ENCODE data around the gene GNAS.

DNA sequence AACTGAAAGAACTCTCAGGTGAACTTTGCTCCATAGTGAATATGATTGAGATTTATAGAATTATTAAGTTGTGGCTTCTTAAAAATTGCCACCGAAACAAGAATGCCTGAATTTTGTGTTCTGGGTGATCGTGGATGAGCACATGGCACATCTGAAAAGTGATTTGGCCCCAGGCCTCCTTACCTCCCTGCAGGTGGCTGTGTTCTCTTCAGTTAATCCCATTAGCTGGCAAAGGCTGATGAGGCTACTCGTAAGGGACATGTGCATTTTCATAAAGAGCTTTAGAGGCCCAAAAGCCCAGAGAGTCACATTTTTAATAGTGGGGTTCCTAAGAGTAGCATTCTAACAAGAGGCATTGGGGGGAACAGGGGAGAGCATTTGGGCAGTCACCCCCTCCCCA lies 22.6 kb downstream of the GNAS start:
- TF ChIP-seq, protein P1, sequence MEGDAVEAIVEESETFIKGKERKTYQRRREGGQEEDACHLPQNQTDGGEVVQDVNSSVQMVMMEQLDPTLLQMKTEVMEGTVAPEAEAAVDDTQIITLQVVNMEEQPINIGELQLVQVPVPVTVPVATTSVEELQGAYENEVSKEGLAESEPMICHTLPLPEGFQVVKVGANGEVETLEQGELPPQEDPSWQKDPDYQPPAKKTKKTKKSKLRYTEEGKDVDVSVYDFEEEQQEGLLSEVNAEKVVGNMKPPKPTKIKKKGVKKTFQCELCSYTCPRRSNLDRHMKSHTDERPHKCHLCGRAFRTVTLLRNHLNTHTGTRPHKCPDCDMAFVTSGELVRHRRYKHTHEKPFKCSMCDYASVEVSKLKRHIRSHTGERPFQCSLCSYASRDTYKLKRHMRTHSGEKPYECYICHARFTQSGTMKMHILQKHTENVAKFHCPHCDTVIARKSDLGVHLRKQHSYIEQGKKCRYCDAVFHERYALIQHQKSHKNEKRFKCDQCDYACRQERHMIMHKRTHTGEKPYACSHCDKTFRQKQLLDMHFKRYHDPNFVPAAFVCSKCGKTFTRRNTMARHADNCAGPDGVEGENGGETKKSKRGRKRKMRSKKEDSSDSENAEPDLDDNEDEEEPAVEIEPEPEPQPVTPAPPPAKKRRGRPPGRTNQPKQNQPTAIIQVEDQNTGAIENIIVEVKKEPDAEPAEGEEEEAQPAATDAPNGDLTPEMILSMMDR (IDR thresholded peaks at IDR 0.05) = no peak
- TF ChIP-seq POLR2A (IDR thresholded peaks at IDR 0.05) (no peak), POLR2AphosphoS5 (IDR thresholded peaks at IDR 0.05) (no peak)
